HCT116 (cell line): ENCODE data around the gene ARL14EPL. TPM values are rescaled to one million over a fixed set of nuclear protein-coding genes. Genes with fewer than 3 reads are reported as not detected.

Source experiments
- ATAC-seq: fragments of 200-7000 bp; cut with Tn5 transposase; 2 replicates; pipeline ENCODE4 v1.9.1; 2020; ENCODE audit warnings: mild to moderate bottlenecking, moderate library complexity
- BruUV-seq: library from RNA; stranded (reverse); fragments of 400-500 nt; replicated peaks from 2 replicates; lab custom pipeline; 2021; lab: Mats Ljungman, UMichigan
- CTCF ChIA-PET: fragments of 300-600 bp; sonication (Branson Sonifier 250); formaldehyde crosslinking; loops from one replicate; lab custom pipeline; 2021; ENCODE audit warnings: antibody characterized with exemption; lab: Charles Lee
- POLR2A ChIA-PET: fragments of 300-600, 350-600 bp; sonication (Branson Sonifier 250); formaldehyde crosslinking; loops from one replicate; lab custom pipeline; 2021; ENCODE audit warnings: antibody characterized with exemption; lab: Charles Lee
- RAD21 ChIA-PET, 2 experiments: fragments of 300-600 bp; sonication (Branson Sonifier 250); formaldehyde crosslinking; loops; one replicate each; lab custom pipeline; 2023; ENCODE audit warnings: low total read pairs in 2 of 2; ENCODE audit not compliant: uncharacterized antibody in 2 of 2, unreplicated experiment in 2 of 2, low non-redundant PET in 1 of 2; lab: Charles Lee
- DNase-seq: peaks from one replicate; pipeline ENCODE4 v3.0.0-alpha.2; 2010; ENCODE audit warnings: low read depth, low spot score
- H2AFZ ChIP-seq: fragments of 200-600 bp; shearing (Covaris generic), sonication (generic); 2 replicates; pipeline ENCODE4 v1.6.1; 2017; ENCODE audit warnings: low read depth, mixed run types, mixed read lengths, antibody characterized with exemption, low read length; ENCODE audit not compliant: poor library complexity, severe bottlenecking
- H3K27ac ChIP-seq: 2 replicates; pipeline ENCODE4 v1.5.1; 2012; ENCODE audit warnings: low read depth, low read length
- H3K27me3 ChIP-seq: fragments of 200-600 bp; sonication (generic); 2 replicates; pipeline ENCODE4 v1.6.1; 2016; ENCODE audit warnings: mixed run types, low read length, mixed read lengths; ENCODE audit not compliant: insufficient read depth
- H3K36me3 ChIP-seq, 2 experiments: fragments of 200-500 bp in 1 of 2; fragments of 200-600 bp in 1 of 2; sonication (Bioruptor generic) in 1 of 2; sonication (generic) in 1 of 2; 2 replicates each; pipeline versions ENCODE4 v1.5.1 to v1.6.1; 2014 to 2016; ENCODE audit warnings: low read length in 2 of 2, inconsistent platforms in 1 of 2, mixed read lengths in 1 of 2, mixed run types in 1 of 2; ENCODE audit not compliant: insufficient read depth in 2 of 2, control insufficient read depth in 1 of 2
- H3K4me1 ChIP-seq, 2 experiments: fragments of 200-600 bp in 1 of 2; sonication (generic) in 1 of 2; 2 replicates each; pipeline versions ENCODE4 v1.5.1 to v1.6.1; 2012 to 2017; ENCODE audit warnings: low read length in 2 of 2, inconsistent platforms in 1 of 2, mild to moderate bottlenecking in 1 of 2, mixed read lengths in 1 of 2, mixed run types in 1 of 2, moderate library complexity in 1 of 2; ENCODE audit not compliant: insufficient read depth in 2 of 2, control insufficient read depth in 1 of 2
- H3K4me2 ChIP-seq: fragments of 200-600 bp; sonication (generic); 2 replicates; pipeline ENCODE4 v1.6.1; 2017; ENCODE audit warnings: mixed run types, low read length, mixed read lengths
- H3K4me3 ChIP-seq, 2 experiments: fragments of 200-600 bp in 1 of 2; sonication (generic) in 1 of 2; replicated peaks in 1 of 2; 2 replicates each; pipeline ENCODE4 v1.5.1; 2011 to 2016; ENCODE audit warnings: low read length in 2 of 2, control low read depth in 1 of 2, low read depth in 1 of 2, mild to moderate bottlenecking in 1 of 2, mixed read lengths in 1 of 2, mixed run types in 1 of 2
- H3K79me2 ChIP-seq: fragments of 200-600 bp; sonication (generic); 2 replicates; pipeline ENCODE4 v1.6.1; 2017; ENCODE audit warnings: mild to moderate bottlenecking, mixed run types, low read length, moderate library complexity, mixed read lengths; ENCODE audit not compliant: insufficient read depth
- H3K9ac ChIP-seq: fragments of 200-600 bp; sonication (generic); 2 replicates; pipeline ENCODE4 v1.6.1; 2016; ENCODE audit warnings: low read length, mixed read lengths
- H3K9me2 ChIP-seq: fragments of 200-600 bp; sonication (generic), shearing (Covaris generic); 2 replicates; pipeline ENCODE4 v1.6.1; 2017; ENCODE audit warnings: mixed run types, mild to moderate bottlenecking, moderate library complexity; ENCODE audit not compliant: insufficient read depth
- H3K9me3 ChIP-seq, 2 experiments: fragments of 200-500 bp in 1 of 2; fragments of 200-600 bp in 1 of 2; sonication (Bioruptor generic) in 1 of 2; sonication (generic) in 1 of 2; 2 replicates each; pipeline ENCODE4 v1.6.1; 2014 to 2017; ENCODE audit warnings: low read length in 2 of 2, mixed read lengths in 2 of 2, inconsistent platforms in 1 of 2, low read depth in 1 of 2, mild to moderate bottlenecking in 1 of 2, mixed run types in 1 of 2, moderate library complexity in 1 of 2; ENCODE audit not compliant: control insufficient read depth in 1 of 2, insufficient read depth in 1 of 2
- H4K20me1 ChIP-seq: fragments of 200-600 bp; sonication (generic), shearing (Covaris generic); 2 replicates; pipeline ENCODE4 v1.6.1; 2017; ENCODE audit warnings: mixed run types, mild to moderate bottlenecking, moderate library complexity; ENCODE audit not compliant: insufficient read depth
- ELF1 ChIP-seq: IDR thresholded peaks from 2 replicates; pipeline ENCODE4 v1.6.1; 2012; ENCODE audit warnings: low read depth, borderline replicate concordance
- EZH2phosphoT487 ChIP-seq: fragments of 200-600 bp; IDR thresholded peaks from 2 replicates; pipeline ENCODE4 v1.6.1; 2018; ENCODE audit warnings: antibody characterized with exemption, borderline replicate concordance
- intact Hi-C: fragments of 100-400 bp; cut with micrococcal nuclease; formaldehyde crosslinking; loops from 2 replicates; pipeline ENCODE4 v1.10.0; 2022
- total RNA-seq: library from RNA; stranded (reverse); gene quantifications from one replicate; pipeline ENCODE4 v1.2.1, GENCODE V29; 2021; ENCODE audit not compliant: unreplicated experiment
- TF ChIP-seq, protein P1 (sequence below): IDR thresholded peaks from 2 replicates; pipeline ENCODE4 v1.6.1; 2012

ARL14EPL gene
- total RNA-seq, 1 experiment from 2014 or later = 22.9 TPM

- intact Hi-C loops = no loop called here
- no peak for ATAC-seq
- no peak overlapping the region for H3K9ac ChIP-seq
- H3K4me1 ChIP-seq = peaks cover 0 to 28% of the 10 kb centered on the region in 2 experiments; a peak in 2 of 4 replicates
- peaks cover 0 to 9% of the 10 kb centered on the region in 2 experiments; a peak in 1 of 4 replicates for H3K36me3 ChIP-seq
- H4K20me1 ChIP-seq = no peaks in the 10 kb centered on the region
- RAD21 ChIA-PET = no interaction called here
- no peaks in the 10 kb centered on the region for H3K27me3 ChIP-seq
- no peaks in the 10 kb centered on the region for H3K79me2 ChIP-seq
- no peak for DNase-seq
- no peaks in the 10 kb centered on the region; the same call in 1 of the 2 replicates for H3K9me2 ChIP-seq
- CTCF ChIA-PET = no interaction called here
- H3K4me2 ChIP-seq = no peak overlapping the region
- BruUV-seq = no TSS peak
- no peak overlapping the region for H2AFZ ChIP-seq
- no peak overlapping the region for H3K4me3 ChIP-seq
- H3K27ac ChIP-seq = no peak overlapping the region
- POLR2A ChIA-PET = no interaction called here
- no peaks in the 10 kb centered on the region for H3K9me3 ChIP-seq
- TF ChIP-seq ELF1 = no peak
- no peak for TF ChIP-seq EZH2phosphoT487
Measured at GRCh38 chr5:116071211-116071610, 38.9 kb downstream of the ARL14EPL start.

GRCh38 chr5:116075191-116075831 lies 43.0 kb downstream of the ARL14EPL start:
- DNase-seq = no peak
- no peaks in the 10 kb centered on the region for H3K9me3 ChIP-seq
- TSS peak; percentile 40 for BruUV-seq
- H3K27me3 ChIP-seq = no peaks in the 10 kb centered on the region
- RAD21 ChIA-PET = no interaction called here
- CTCF ChIA-PET = no interaction called here
- H3K4me3 ChIP-seq = no peak overlapping the region
- H3K9ac ChIP-seq = no peak overlapping the region
- ATAC-seq = peak; percentile 30; the same call in 1 of the 2 replicates
- H3K79me2 ChIP-seq = no peaks in the 10 kb centered on the region
- TF ChIP-seq, protein P1, sequence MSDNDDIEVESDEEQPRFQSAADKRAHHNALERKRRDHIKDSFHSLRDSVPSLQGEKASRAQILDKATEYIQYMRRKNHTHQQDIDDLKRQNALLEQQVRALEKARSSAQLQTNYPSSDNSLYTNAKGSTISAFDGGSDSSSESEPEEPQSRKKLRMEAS = no peak
- peaks cover 0 to 9% of the 10 kb centered on the region in 2 experiments; a peak in 1 of 4 replicates for H3K36me3 ChIP-seq
- H3K27ac ChIP-seq = no peak overlapping the region
- no peaks in the 10 kb centered on the region; the same call in 1 of the 2 replicates for H3K9me2 ChIP-seq
- intact Hi-C loops = no loop called here
- H2AFZ ChIP-seq = no peak overlapping the region
- H3K4me2 ChIP-seq = no peak overlapping the region
- no peaks in the 10 kb centered on the region for H4K20me1 ChIP-seq
- H3K4me1 ChIP-seq = peaks cover 0 to 19% of the 10 kb centered on the region in 2 experiments; a peak in 2 of 4 replicates
- POLR2A ChIA-PET = interaction anchor here (1.1 to 1.4 kb wide), 2 partner anchors 10 to 11 kb away, joined by 3 read pairs; partner anchors contain the start of gene COMMD10
